Tibial artery (tissue), 4 donors: Measurements from ENCODE around the gene PPM1L.

ENCODE experiments used
- DNase-seq, 2 donors: peaks; one replicate each; pipeline ENCODE4 v3.0.0-alpha.2; 2019
- H3K27ac ChIP-seq, 2 donors: fragments of 200-600 bp; sonication (generic) in 1 of 2; 1 replicate in 1 of 2; 2 replicates in 1 of 2; pipeline ENCODE4 v1.5.1; 2018 to 2019; ENCODE audit warnings: mild to moderate bottlenecking in 1 of 2
- H3K27me3 ChIP-seq, 2 donors: fragments of 200-600 bp; sonication (generic) in 1 of 2; one replicate each; pipeline versions ENCODE4 v1.5.1 to v1.6.0; 2016 to 2019
- H3K36me3 ChIP-seq, 3 donors: fragments of 200-600 bp; sonication (generic) in 2 of 3; one replicate each; pipeline ENCODE4 v1.5.1; 2016 to 2019; ENCODE audit warnings: mild to moderate bottlenecking in 2 of 3
- H3K4me1 ChIP-seq, 4 donors: fragments of 200-600 bp; sonication (generic) in 2 of 4; 1 replicate in 3 of 4; 2 replicates in 1 of 4; pipeline ENCODE4 v1.5.1; 2016 to 2019
- H3K4me3 ChIP-seq, 2 donors: fragments of 200-600 bp; sonication (generic) in 1 of 2; 1 replicate in 1 of 2; 2 replicates in 1 of 2; pipeline ENCODE4 v1.5.1; 2018 to 2019; ENCODE audit warnings: mild to moderate bottlenecking in 2 of 2
- H3K9me3 ChIP-seq, 3 donors: fragments of 200-600 bp; sonication (generic) in 1 of 3; one replicate each; pipeline ENCODE4 v1.5.1; 2016 to 2019
- intact Hi-C: fragments of 100-400 bp; cut with DNase I; formaldehyde crosslinking; loops from one replicate; pipeline ENCODE4 v1.15.0; 2023; ENCODE audit warnings: low total_unique reads
- TF ChIP-seq, protein P1 (sequence below), 2 experiments: fragments of 200-600 bp in 1 of 2; fragments of 450-650 bp in 1 of 2; IDR thresholded peaks; one replicate each; pipeline ENCODE4 v1.5.1; 2017 to 2019; ENCODE audit warnings: antibody characterized with exemption in 2 of 2, mild to moderate bottlenecking in 1 of 2, moderate library complexity in 1 of 2

Gene PPM1L

DNA sequence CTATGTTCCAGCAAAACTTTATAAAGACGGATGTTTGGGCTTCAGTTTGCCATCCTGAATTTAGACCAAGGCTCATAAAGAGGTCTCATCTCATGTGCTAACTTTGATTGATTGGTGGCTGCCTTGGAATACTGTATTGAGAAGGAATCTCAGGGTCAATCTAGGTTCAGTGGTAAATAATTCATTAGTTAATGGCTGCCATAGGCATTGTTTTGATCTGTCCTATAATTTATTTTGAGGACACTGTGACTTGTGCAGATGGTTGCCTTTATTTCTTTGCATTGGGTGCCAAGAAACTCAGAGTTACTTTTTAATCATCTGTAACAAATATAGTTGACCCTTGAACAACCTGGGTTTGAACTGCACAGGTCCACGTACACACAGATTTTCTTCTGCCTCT lies 189.3 kb downstream of the PPM1L start:
- intact Hi-C loops = no loop called here
- Histone ChIP-seq H3K36me3 (no peaks in the 10 kb centered on the region), H3K9me3 (no peaks in the 10 kb centered on the region), H3K27ac (no peak overlapping the region), H3K27me3 (no peaks in the 10 kb centered on the region), H3K4me1 (peaks cover 0 to 1% (median under 1%) of the 10 kb centered on the region in 4 donors), H3K4me3 (no peak overlapping the region)
- no peak for DNase-seq
- TF ChIP-seq, protein P1, sequence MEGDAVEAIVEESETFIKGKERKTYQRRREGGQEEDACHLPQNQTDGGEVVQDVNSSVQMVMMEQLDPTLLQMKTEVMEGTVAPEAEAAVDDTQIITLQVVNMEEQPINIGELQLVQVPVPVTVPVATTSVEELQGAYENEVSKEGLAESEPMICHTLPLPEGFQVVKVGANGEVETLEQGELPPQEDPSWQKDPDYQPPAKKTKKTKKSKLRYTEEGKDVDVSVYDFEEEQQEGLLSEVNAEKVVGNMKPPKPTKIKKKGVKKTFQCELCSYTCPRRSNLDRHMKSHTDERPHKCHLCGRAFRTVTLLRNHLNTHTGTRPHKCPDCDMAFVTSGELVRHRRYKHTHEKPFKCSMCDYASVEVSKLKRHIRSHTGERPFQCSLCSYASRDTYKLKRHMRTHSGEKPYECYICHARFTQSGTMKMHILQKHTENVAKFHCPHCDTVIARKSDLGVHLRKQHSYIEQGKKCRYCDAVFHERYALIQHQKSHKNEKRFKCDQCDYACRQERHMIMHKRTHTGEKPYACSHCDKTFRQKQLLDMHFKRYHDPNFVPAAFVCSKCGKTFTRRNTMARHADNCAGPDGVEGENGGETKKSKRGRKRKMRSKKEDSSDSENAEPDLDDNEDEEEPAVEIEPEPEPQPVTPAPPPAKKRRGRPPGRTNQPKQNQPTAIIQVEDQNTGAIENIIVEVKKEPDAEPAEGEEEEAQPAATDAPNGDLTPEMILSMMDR (IDR thresholded peaks at IDR 0.05) = no peak

DNA sequence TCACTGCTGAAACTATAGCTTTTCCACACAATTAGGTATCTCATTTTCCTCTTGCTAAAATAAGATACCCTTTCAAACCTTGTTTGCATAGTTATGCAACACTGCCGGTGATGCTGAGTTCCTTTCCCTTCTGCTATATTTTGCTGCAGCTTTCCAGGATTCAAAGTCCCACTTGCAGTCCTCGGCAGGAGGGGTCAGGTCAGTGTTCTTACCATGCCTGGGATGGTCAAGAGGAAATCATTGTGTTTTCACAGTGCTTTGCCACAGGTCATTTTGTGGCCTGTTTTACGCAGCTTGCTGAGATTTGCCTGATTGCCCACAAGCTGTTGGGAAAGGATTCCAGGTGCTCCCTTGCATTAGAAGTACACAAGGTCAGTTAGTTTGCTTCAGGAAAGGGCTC lies 192.2 kb downstream of the PPM1L start:
- no peak overlapping the region for H3K27ac ChIP-seq
- TF ChIP-seq, protein P1 (IDR thresholded peaks at IDR 0.05) = no peak
- no peaks in the 10 kb centered on the region for H3K36me3 ChIP-seq
- H3K27me3 ChIP-seq = no peaks in the 10 kb centered on the region
- peaks cover 0 to 25% (median 16%) of the 10 kb centered on the region in 4 donors for H3K4me1 ChIP-seq
- DNase-seq = no peak
- H3K4me3 ChIP-seq = no peak overlapping the region
- intact Hi-C loops = no loop called here
- H3K9me3 ChIP-seq = no peaks in the 10 kb centered on the region

DNA sequence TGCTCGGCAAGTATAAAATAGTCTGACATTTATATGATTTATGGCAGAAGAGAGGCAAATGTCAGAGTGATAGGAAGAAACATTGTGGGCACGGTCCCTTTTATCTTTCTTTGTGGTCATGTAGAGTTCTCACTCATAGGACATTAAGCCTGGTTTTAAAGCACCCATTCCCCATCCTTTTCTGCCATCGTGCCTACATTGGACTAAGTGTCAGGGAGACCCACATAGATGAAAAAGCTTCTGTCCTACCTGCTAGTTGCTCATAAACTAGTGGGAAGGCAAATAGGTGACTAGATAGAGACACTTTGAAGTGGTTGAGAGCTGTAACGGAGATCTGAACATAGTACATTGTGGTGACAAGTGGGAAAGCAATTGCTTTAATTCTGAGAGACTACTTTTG lies 193.4 kb downstream of the PPM1L start:
- DNase-seq = no peak
- no peaks in the 10 kb centered on the region for H3K36me3 ChIP-seq
- TF ChIP-seq, protein P1 (IDR thresholded peaks at IDR 0.05) = no peak
- no peaks in the 10 kb centered on the region for H3K27me3 ChIP-seq
- peaks cover 0 to 25% (median 16%) of the 10 kb centered on the region in 4 donors for H3K4me1 ChIP-seq
- no peaks in the 10 kb centered on the region for H3K9me3 ChIP-seq
- H3K27ac ChIP-seq = no peak overlapping the region
- H3K4me3 ChIP-seq = no peak overlapping the region
- intact Hi-C loops = no loop called here

DNA sequence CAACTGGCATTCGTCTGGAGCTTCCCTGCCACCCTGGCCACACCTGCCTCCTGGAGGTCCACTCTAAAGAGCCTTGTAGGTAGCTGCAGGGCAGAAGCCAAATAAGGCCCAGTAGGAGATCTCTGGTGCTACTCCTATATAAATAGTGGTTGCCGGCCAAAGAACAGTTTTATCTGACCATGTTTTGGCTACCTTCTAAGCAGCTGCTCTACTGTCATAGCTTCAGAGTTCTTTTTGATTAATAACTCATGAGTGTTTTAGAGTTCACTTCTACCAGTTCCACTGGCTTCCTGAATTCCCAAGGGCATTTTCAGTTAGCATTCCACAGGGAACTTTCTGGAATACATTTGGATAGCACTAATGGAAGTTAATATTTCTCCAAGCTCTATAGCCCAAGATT lies 194.5 kb downstream of the PPM1L start:
- H3K36me3 ChIP-seq = no peaks in the 10 kb centered on the region
- no peak overlapping the region for H3K4me3 ChIP-seq
- TF ChIP-seq, protein P1 (IDR thresholded peaks at IDR 0.05) = no peak
- no peaks in the 10 kb centered on the region for H3K9me3 ChIP-seq
- H3K27me3 ChIP-seq = no peaks in the 10 kb centered on the region
- intact Hi-C loops = no loop called here
- H3K27ac ChIP-seq = no peak overlapping the region
- peaks cover 0 to 25% (median 16%) of the 10 kb centered on the region in 4 donors for H3K4me1 ChIP-seq
- DNase-seq = no peak

DNA sequence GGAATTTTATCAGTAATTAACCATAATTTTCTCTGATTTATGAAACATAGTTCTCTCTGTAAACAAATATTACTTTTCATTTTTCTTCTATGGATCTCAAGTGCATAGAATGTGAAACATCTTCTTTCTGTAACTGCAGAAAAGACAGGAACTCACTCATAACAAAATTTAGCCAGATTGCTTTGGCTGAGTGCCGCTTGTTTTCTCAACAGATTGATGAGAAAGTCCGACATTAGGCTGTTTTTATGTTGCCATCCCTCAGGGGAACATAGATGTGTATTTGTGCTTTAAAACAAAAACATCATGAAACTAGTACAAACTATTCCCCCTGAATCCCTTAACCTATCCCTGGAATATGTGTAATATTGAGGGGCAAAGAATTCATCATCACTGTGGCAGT lies 194.9 kb downstream of the PPM1L start:
- Histone ChIP-seq H3K4me1 (peaks cover 0 to 25% (median 16%) of the 10 kb centered on the region in 4 donors), H3K36me3 (no peaks in the 10 kb centered on the region), H3K27ac (no peak overlapping the region), H3K27me3 (no peaks in the 10 kb centered on the region), H3K9me3 (no peaks in the 10 kb centered on the region), H3K4me3 (no peak overlapping the region)
- intact Hi-C loops = no loop called here
- DNase-seq = no peak
- TF ChIP-seq, protein P1 (IDR thresholded peaks at IDR 0.05) = no peak
